ENCODE data around the gene HNRNPLL. TPM values are rescaled to one million over a fixed set of nuclear protein-coding genes. Genes with fewer than 3 reads are reported as not detected.

Gene HNRNPLL
- total RNA-seq, 4 donors from 2014 or later = 47.3 to 79.1 (median 68.7) TPM

GRCh38 chr2:38617301-38617700, 14.6 kb upstream of the HNRNPLL start:
- 90% methylated on average over 3 of the region's 3 CpGs; no CpG with 5 or more reads in 1 of the 2 donors for WGBS, 2 donors (ENCODE audit: low coverage in 1 of 2)
- Histone ChIP-seq H3K9me3 (no peaks in the 10 kb centered on the region), H3K36me3 (no peaks in the 10 kb centered on the region), H3K27ac (no peak overlapping the region), H3K4me1 (peaks cover 3 to 12% (median 11%) of the 10 kb centered on the region in 3 donors), H3K27me3 (no peaks in the 10 kb centered on the region), H3K4me3 (no peak overlapping the region)
- TF ChIP-seq POLR2A (IDR thresholded peaks at IDR 0.05) (no peak), CTCF (IDR thresholded peaks at IDR 0.05) (no peak), EP300 (IDR thresholded peaks at IDR 0.05) (no peak), POLR2AphosphoS5 (IDR thresholded peaks at IDR 0.05) (no peak)
- no peak for ATAC-seq

GRCh38 chr2:38615237-38615636, 12.5 kb upstream of the HNRNPLL start:
- peaks cover 3 to 10% (median 9%) of the 10 kb centered on the region in 3 donors for H3K4me1 ChIP-seq
- 16 to 38% methylated on average over 1 of the region's 1 CpG for WGBS, 2 donors (ENCODE audit: low coverage in 1 of 2)

GRCh38 chr2:38613849-38614213, 11.1 kb upstream of the HNRNPLL start:
- ATAC-seq = no peak
- H3K4me1 ChIP-seq = no peaks in the 10 kb centered on the region
- no peaks in the 10 kb centered on the region for H3K36me3 ChIP-seq
- TF ChIP-seq POLR2AphosphoS5 (IDR thresholded peaks at IDR 0.05) (no peak), CTCF (IDR thresholded peaks at IDR 0.05) (no peak), POLR2A (IDR thresholded peaks at IDR 0.05) (no peak), EP300 (IDR thresholded peaks at IDR 0.05) (no peak)
- H3K9me3 ChIP-seq = no peaks in the 10 kb centered on the region
- WGBS, 2 donors (ENCODE audit: low coverage in 1 of 2) = 76 to 78% methylated on average over 3 of the region's 3 CpGs
- H3K4me3 ChIP-seq = no peak overlapping the region
- H3K27ac ChIP-seq = no peak overlapping the region
- H3K27me3 ChIP-seq = no peaks in the 10 kb centered on the region

More at GRCh38 chr2:38615237-38615636, 12.5 kb upstream of the HNRNPLL start:
- Histone ChIP-seq H3K27me3 (no peaks in the 10 kb centered on the region), H3K36me3 (no peaks in the 10 kb centered on the region), H3K4me3 (no peak overlapping the region), H3K27ac (no peak overlapping the region), H3K9me3 (no peaks in the 10 kb centered on the region)
- ATAC-seq = no peak
- TF ChIP-seq POLR2A (IDR thresholded peaks at IDR 0.05) (no peak), CTCF (IDR thresholded peaks at IDR 0.05) (no peak), POLR2AphosphoS5 (IDR thresholded peaks at IDR 0.05) (no peak), EP300 (IDR thresholded peaks at IDR 0.05) (no peak)

- TF ChIP-seq EP300 (IDR thresholded peaks at IDR 0.05) = no peak
- TF ChIP-seq POLR2A (IDR thresholded peaks at IDR 0.05) = no peak
- no peak for TF ChIP-seq CTCF (IDR thresholded peaks at IDR 0.05)
- TF ChIP-seq POLR2AphosphoS5 (IDR thresholded peaks at IDR 0.05) = no peak
- H3K27me3 ChIP-seq = no peaks in the 10 kb centered on the region
- no peaks in the 10 kb centered on the region for H3K36me3 ChIP-seq
- 64 to 68% methylated on average over 8 to 10 of the region's 10 CpGs for WGBS, 2 donors (ENCODE audit: low coverage in 1 of 2)
- no peaks in the 10 kb centered on the region for H3K9me3 ChIP-seq
- H3K4me3 ChIP-seq = no peak overlapping the region
- no peaks in the 10 kb centered on the region for H3K4me1 ChIP-seq
- ATAC-seq = no peak
- no peak overlapping the region for H3K27ac ChIP-seq
These were observed 10.6 kb upstream of the HNRNPLL start for GRCh38 chr2:38613126-38613848.

Measured in gastroesophageal sphincter (tissue), 4 donors.